Breast epithelium (tissue), 3 donors: ENCODE data around the gene MBD3L1.

Experiments
- POLR2A ChIP-seq: fragments of 450-650 bp; IDR thresholded peaks from one replicate; pipeline ENCODE4 v1.6.1; 2016; ENCODE audit warnings: antibody characterized with exemption, mild to moderate bottlenecking, moderate library complexity
- POLR2AphosphoS5 ChIP-seq, 3 donors: sonication (generic); formaldehyde crosslinking; IDR thresholded peaks; one replicate each; pipeline ENCODE4 v1.6.1; 2017; ENCODE audit warnings: antibody characterized with exemption in 3 of 3

- TF ChIP-seq POLR2AphosphoS5 (IDR thresholded peaks at IDR 0.05): no peak
- no peak for TF ChIP-seq POLR2A
Measured at GRCh38 chr19:8831832-8832131, 395 bp upstream of the MBD3L1 start.
